ENCODE measurements around the gene HOXA10. TPM values are rescaled to one million over a fixed set of nuclear protein-coding genes. Genes with fewer than 3 reads are reported as not detected.

The HOXA10 gene
- 10 to 100 TPM in 1 of 3 donors, 1 to 10 TPM in 2; 4.2 to 17.3 (median 6.2) TPM for polyA plus RNA-seq

- peak within 1 kb of the TSS; percentile 77 to 82 (median 80) for H3K4me3 Mint-ChIP-seq
- H3K27me3 Mint-ChIP-seq (ENCODE audit: low read depth in 3 of 3): peaks cover 25 to 41% (median 27%) of the 10 kb centered on the region in 3 donors
- DNase-seq: no peak
These were observed at the start of gene HOXA10 for GRCh38 chr7:27173956-27174873. Gene HOXA10, minus strand, starts transcription at chr7:27174320. Its CDS starts 14 bp downstream, at chr7:27174306.

GRCh38 chr7:27221201-27221797 lies 47.2 kb upstream of the HOXA10 start:
- Mint-ChIP-seq H3K4me1 (peaks cover 10 to 18% of the 10 kb centered on the region in 2 donors), H3K27me3 (ENCODE audit: low read depth in 3 of 3) (peaks cover 12 to 38% (median 29%) of the 10 kb centered on the region in 3 donors), H3K27ac (no peak overlapping the region), H3K36me3 (no peaks in the 10 kb centered on the region), H3K9me3 (no peaks in the 10 kb centered on the region), H3K4me3 (peak overlapping the region in 2 of 5 donors; percentile 26 to 59)
- no peak for DNase-seq

More at GRCh38 chr7:27173956-27174873, at the start of gene HOXA10:
- no peaks in the 10 kb centered on the region for H3K9me3 Mint-ChIP-seq
- H3K36me3 Mint-ChIP-seq: peaks cover 0 to 4% (median 3%) of the 10 kb centered on the region in 3 donors
- peak within 1 kb of the TSS in 1 of 6 donors; percentile 50 for H3K27ac Mint-ChIP-seq
- peaks cover 24 to 28% of the 10 kb centered on the region in 2 donors for H3K4me1 Mint-ChIP-seq

GRCh38 chr7:27220440-27220955 lies 46.4 kb upstream of the HOXA10 start:
- no peak overlapping the region for H3K27ac Mint-ChIP-seq
- peaks cover 10 to 18% of the 10 kb centered on the region in 2 donors for H3K4me1 Mint-ChIP-seq
- H3K36me3 Mint-ChIP-seq: no peaks in the 10 kb centered on the region
- peak overlapping the region; percentile 34 to 59 (median 49) for H3K4me3 Mint-ChIP-seq
- DNase-seq: no peak
- H3K9me3 Mint-ChIP-seq: no peaks in the 10 kb centered on the region
- H3K27me3 Mint-ChIP-seq (ENCODE audit: low read depth in 3 of 3): peaks cover 13 to 39% (median 29%) of the 10 kb centered on the region in 3 donors

- Mint-ChIP-seq H3K27me3 (ENCODE audit: low read depth in 3 of 3) (peaks cover 13 to 38% (median 27%) of the 10 kb centered on the region in 3 donors), H3K36me3 (no peaks in the 10 kb centered on the region), H3K4me1 (peaks cover 10 to 18% of the 10 kb centered on the region in 2 donors), H3K27ac (no peak overlapping the region), H3K9me3 (no peaks in the 10 kb centered on the region), H3K4me3 (peak overlapping the region; percentile 22 to 54 (median 41))
- DNase-seq: no peak
These were observed 45.7 kb upstream of the HOXA10 start for GRCh38 chr7:27219821-27220220.

GRCh38 chr7:27217951-27218350 lies 43.8 kb upstream of the HOXA10 start:
- peaks cover 10 to 18% of the 10 kb centered on the region in 2 donors for H3K4me1 Mint-ChIP-seq
- H3K4me3 Mint-ChIP-seq: no peak overlapping the region
- no peak overlapping the region for H3K27ac Mint-ChIP-seq
- no peaks in the 10 kb centered on the region for H3K9me3 Mint-ChIP-seq
- peaks cover 15 to 33% (median 30%) of the 10 kb centered on the region in 3 donors for H3K27me3 Mint-ChIP-seq (ENCODE audit: low read depth in 3 of 3)
- H3K36me3 Mint-ChIP-seq: no peaks in the 10 kb centered on the region
- DNase-seq: no peak

- Mint-ChIP-seq H3K4me1 (peaks cover 11 to 14% of the 10 kb centered on the region in 2 donors), H3K27ac (no peak overlapping the region), H3K27me3 (ENCODE audit: low read depth in 3 of 3) (peaks cover 20 to 42% (median 41%) of the 10 kb centered on the region in 3 donors), H3K4me3 (no peak overlapping the region), H3K36me3 (no peaks in the 10 kb centered on the region), H3K9me3 (no peaks in the 10 kb centered on the region)
- no peak for DNase-seq
These were observed 41.2 kb upstream of the HOXA10 start for GRCh38 chr7:27215356-27215755.

GRCh38 chr7:27214239-27214950 lies 40.3 kb upstream of the HOXA10 start:
- H3K36me3 Mint-ChIP-seq: no peaks in the 10 kb centered on the region
- peaks cover 27 to 45% (median 38%) of the 10 kb centered on the region in 3 donors for H3K27me3 Mint-ChIP-seq (ENCODE audit: low read depth in 3 of 3)
- DNase-seq: no peak
- no peak overlapping the region for H3K27ac Mint-ChIP-seq
- H3K4me3 Mint-ChIP-seq: no peak overlapping the region
- peaks cover 6 to 8% of the 10 kb centered on the region in 2 donors for H3K4me1 Mint-ChIP-seq
- no peaks in the 10 kb centered on the region for H3K9me3 Mint-ChIP-seq

- DNase-seq: no peak
- H3K4me3 Mint-ChIP-seq: no peak overlapping the region
- H3K27ac Mint-ChIP-seq: no peak overlapping the region
- H3K27me3 Mint-ChIP-seq (ENCODE audit: low read depth in 3 of 3): peaks cover 30 to 48% (median 38%) of the 10 kb centered on the region in 3 donors
- H3K4me1 Mint-ChIP-seq: peaks cover 6 to 7% of the 10 kb centered on the region in 2 donors
- no peaks in the 10 kb centered on the region for H3K36me3 Mint-ChIP-seq
- no peaks in the 10 kb centered on the region for H3K9me3 Mint-ChIP-seq
These were observed 39.5 kb upstream of the HOXA10 start for GRCh38 chr7:27213433-27214238.

- Mint-ChIP-seq H3K36me3 (no peaks in the 10 kb centered on the region), H3K27ac (no peak overlapping the region), H3K9me3 (no peaks in the 10 kb centered on the region), H3K4me3 (peak overlapping the region in 1 of 5 donors; percentile 40), H3K4me1 (peaks cover 6 to 7% of the 10 kb centered on the region in 2 donors), H3K27me3 (ENCODE audit: low read depth in 3 of 3) (peaks cover 30 to 45% (median 42%) of the 10 kb centered on the region in 3 donors)
- DNase-seq: no peak
These were observed 38.6 kb upstream of the HOXA10 start for GRCh38 chr7:27212497-27213432.

- Mint-ChIP-seq H3K27ac (no peak overlapping the region), H3K4me3 (no peak overlapping the region), H3K27me3 (ENCODE audit: low read depth in 3 of 3) (peaks cover 33 to 54% (median 48%) of the 10 kb centered on the region in 3 donors), H3K9me3 (peaks cover 0 to 3% (median 0%) of the 10 kb centered on the region in 6 donors), H3K4me1 (peaks cover 6 to 7% of the 10 kb centered on the region in 2 donors), H3K36me3 (no peaks in the 10 kb centered on the region)
- DNase-seq: no peak
These were observed 37.7 kb upstream of the HOXA10 start for GRCh38 chr7:27211764-27212204.

GRCh38 chr7:27211084-27211446 lies 36.9 kb upstream of the HOXA10 start:
- DNase-seq: no peak
- no peak overlapping the region for H3K4me3 Mint-ChIP-seq
- peaks cover 0 to 3% (median 0%) of the 10 kb centered on the region in 6 donors for H3K9me3 Mint-ChIP-seq
- H3K36me3 Mint-ChIP-seq: no peaks in the 10 kb centered on the region
- H3K27ac Mint-ChIP-seq: no peak overlapping the region
- H3K27me3 Mint-ChIP-seq (ENCODE audit: low read depth in 3 of 3): peaks cover 30 to 58% (median 53%) of the 10 kb centered on the region in 3 donors
- H3K4me1 Mint-ChIP-seq: peaks cover 6 to 8% of the 10 kb centered on the region in 2 donors

Data from immature natural killer cell (primary cell).